Activated T-cell treated with anti-CD3 and anti-CD28 coated beads for 24 hours (primary cell): ENCODE measurements around the gene RAD51.
"Not testable (repeated sequence)": the region's sequence is repeated elsewhere in the genome, so short reads cannot be mapped to it uniquely, and the experiment has no call there.

ENCODE experiments used
- DNase-seq: peaks from one replicate; pipeline ENCODE4 v3.0.0-alpha.2; 2020; ENCODE audit warnings: low read depth

Gene RAD51

DNA sequence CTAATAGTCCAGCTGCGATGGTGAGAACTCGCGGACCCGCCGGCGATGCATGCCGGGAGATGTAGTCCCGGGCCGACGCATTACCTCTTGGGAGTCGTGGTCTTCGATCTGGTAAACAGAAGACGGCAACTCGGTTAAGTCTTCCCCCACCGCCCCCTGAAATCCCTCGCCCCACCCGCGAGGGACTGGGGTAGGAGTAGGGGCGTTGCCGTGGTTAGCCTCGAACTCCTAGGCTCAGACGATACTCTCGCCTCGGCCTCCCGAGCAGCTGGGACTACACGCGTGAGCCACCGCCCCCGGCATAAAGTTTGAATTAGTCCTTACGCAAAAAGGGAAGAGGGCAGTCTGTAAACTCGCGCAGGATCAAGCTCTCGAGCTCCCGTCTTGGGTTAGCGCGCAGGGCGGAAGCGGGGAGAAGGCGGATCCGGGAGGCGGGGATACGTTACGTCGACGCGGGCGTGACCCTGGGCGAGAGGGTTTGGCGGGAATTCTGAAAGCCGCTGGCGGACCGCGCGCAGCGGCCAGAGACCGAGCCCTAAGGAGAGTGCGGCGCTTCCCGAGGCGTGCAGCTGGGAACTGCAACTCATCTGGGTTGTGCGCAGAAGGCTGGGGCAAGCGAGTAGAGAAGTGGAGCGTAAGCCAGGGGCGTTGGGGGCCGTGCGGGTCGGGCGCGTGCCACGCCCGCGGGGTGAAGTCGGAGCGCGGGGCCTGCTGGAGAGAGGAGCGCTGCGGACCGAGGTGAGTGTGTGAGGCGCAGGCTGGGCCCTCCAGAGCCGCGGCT lies at the start of gene RAD51:
Gene RAD51, plus strand, starts transcription at position 487 of the 781 bp plus-strand sequence. CDS start 3,585 bp downstream, outside the sequence.
- DNase-seq, result peak; percentile 90

DNA sequence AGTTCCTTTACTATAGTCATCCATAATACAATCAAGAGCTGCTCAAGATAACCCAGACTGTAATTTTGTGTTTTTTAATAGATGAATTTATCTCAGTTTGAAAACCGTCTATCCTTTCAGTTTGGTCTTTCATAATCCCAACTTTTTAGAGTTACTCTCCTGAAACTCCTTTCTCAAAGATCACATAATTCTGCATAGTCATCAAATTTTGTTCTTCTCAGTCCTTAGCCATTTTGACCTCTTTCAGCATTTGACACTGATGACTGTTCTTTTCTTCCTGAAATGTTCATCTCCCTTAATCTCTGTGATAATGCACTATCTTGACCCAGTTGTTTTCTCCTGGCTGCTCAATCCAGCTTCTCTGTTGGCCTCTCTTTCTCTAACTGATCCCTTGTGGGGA lies 47.5 kb upstream of the RAD51 start:
- DNase-seq, result no peak

DNA sequence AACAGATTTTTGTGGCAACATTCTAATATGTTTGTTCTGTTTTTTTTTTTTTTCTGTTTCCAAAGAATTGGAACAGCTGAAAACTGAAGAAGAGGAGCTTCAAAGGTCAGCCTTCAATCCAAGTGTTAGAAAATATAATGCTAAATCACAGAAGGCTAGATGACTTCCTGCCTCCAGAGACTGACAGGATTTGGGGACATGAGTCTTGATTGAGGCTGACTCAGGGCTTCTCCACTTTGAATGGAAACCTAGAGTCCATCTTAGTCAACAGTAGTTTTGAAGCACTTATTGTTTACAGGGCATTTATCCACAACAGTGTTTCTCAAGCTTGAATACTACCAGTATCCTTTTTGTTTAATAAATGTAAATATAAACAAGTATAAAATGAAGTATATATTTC lies 44.5 kb upstream of the RAD51 start:
- no peak for DNase-seq

DNA sequence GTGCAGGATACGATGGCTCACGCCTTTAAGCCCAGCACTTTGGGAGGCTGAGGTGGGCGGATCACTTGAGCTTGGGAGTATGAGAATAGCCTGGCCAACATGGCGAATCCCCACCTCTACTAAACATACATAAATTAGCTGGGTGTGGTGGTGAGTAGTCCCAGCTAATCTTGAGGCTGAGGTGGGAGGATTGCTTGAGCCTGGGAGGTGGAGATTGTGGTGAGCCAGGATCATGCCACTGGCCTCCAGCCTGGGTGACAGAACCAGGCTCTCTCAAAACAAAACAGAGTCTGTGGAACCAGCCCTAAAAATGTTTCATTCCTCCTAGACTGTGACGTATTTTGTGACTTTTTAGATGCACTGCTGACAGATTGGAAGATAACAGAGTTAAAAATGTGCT lies 34.3 kb upstream of the RAD51 start:
- DNase-seq, result no peak

DNA sequence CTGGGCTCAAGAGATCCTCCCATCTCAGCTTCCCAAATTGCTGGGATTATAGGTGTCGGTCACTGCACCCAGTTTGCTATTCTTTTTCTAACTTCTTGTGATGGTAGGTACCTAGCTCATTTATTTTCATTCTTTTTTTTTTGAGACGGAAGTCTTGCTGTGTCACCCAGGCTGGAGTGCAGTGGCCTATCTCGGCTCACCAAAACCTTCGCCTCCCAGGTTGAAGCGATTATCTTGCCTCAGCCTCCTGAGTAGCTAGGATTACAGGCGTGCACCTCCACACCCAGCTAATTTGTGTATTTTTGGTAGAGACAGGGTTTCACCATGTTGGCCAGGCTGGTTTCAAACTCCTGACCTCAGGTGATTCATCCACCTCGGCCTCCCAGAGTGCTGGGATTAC lies 30.1 kb upstream of the RAD51 start:
- DNase-seq, result no peak

DNA sequence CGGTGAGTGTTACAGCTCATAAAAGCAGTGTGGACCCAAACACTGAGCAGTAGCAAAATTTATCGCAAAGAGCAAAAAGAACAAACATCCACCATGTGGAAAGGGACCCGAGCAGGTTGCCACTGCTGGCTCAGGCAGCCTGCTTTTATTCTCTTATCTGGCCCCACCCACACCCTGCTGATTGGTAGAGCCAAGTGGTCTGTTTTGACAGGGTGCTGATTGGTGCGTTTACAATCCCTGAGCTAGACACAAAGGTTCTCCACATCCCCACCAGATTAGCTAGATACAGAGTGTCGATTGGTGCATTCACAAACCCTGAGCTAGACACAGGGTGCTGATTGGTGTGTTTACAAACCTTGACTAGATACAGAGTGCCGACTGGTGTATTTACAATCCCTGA lies 18.7 kb upstream of the RAD51 start:
- DNase-seq, result not testable (repeated sequence)

DNA sequence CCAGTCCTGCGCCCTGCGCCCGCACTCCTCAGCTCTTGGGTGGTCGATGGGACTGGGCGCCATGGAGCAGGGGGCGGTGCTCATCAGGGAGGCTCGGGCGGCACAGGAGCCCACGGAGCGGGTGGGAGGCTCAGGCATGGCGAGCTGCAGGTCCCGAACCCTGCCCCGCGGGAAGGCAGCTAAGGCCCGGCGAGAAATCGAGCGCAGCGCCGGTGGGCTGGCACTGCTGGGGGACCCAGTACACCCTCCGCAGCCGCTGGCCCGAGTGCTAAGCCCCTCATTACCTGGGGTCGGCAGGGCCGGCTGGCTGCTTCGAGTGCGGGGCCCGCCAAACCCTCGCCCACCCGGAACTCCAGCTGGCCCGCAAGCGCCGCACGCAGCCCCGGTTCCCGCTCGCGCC lies 18.1 kb upstream of the RAD51 start:
- DNase-seq, result not testable (repeated sequence)

DNA sequence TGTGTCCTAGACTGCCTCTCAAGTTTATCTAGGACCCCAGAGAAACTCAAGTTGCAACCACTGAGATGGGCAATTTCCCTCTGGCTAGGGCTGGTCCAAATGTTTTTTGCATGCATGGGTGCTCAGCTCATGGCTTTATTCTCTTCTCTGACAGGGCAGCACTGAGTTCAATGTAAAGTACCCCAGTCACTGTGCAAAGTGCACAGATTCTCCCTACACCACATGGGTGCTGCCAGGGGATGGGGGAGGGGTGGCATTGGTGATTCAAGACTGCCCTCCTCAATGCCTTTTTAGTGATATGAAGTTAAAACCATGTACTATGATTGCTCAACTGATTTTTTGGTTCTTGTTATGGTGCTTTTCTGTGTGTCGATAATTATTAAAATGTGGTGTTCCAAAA lies 14.8 kb upstream of the RAD51 start:
- no peak for DNase-seq

DNA sequence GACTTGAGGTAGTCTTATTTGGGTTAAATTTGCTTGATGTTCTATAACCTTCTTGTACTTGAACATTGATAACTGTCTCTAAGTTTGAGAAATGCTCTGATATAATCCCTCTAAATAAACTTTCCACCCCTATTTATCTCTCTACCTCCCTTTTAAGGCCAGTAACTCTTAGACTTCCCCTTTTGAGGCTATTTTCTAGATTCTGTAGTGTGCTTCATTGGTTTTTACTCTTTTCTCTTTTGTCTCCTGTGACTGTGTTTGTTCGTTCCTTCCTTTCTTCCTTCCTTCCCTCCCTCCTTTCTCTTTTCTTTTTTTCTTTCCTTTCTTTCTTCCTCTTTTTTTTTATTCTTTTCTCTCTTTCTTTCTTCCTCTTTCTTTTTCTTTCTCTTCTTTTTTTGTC lies 14.0 kb upstream of the RAD51 start:
- DNase-seq, result not testable (repeated sequence)

DNA sequence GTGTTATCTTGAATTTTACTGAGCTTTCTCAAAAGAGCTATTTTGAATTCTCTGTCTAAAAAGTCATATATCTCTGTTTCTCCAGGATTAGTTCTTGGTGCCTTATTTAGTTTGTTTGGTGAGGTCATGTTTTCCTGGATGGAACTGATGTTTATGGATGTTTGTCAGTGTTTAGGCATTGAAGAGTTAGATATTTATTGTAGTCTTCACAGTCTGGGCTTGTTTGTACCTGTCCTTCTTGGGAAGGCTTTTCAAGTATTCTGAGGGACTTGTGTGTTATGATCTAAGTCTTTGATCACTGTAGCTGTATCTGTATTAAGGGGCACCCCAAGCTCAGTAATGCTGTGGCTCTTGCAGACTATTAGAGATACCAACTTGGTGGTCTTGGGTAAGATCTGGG lies 10.6 kb upstream of the RAD51 start:
- DNase-seq, result no peak

DNA sequence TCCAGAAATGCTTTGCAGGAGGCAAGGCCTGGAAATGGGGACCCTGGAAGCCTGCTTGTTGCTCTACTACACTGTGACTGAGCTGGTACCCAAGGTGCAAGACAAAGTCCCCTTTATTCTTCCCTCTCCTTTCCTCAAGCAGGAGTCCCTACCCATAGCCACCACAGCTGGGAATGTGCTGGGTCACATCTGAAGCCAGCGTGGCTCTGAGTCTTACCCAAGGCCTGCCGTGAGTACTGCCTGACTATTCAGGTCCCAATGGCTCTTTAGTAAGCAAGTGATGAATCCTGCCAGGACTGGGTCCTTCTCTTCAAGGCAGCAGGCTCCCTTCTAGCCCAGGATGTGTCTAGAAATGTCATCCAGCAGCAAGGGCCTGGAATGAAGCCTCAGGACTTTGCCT lies 9.6 kb upstream of the RAD51 start:
- no peak for DNase-seq

DNA sequence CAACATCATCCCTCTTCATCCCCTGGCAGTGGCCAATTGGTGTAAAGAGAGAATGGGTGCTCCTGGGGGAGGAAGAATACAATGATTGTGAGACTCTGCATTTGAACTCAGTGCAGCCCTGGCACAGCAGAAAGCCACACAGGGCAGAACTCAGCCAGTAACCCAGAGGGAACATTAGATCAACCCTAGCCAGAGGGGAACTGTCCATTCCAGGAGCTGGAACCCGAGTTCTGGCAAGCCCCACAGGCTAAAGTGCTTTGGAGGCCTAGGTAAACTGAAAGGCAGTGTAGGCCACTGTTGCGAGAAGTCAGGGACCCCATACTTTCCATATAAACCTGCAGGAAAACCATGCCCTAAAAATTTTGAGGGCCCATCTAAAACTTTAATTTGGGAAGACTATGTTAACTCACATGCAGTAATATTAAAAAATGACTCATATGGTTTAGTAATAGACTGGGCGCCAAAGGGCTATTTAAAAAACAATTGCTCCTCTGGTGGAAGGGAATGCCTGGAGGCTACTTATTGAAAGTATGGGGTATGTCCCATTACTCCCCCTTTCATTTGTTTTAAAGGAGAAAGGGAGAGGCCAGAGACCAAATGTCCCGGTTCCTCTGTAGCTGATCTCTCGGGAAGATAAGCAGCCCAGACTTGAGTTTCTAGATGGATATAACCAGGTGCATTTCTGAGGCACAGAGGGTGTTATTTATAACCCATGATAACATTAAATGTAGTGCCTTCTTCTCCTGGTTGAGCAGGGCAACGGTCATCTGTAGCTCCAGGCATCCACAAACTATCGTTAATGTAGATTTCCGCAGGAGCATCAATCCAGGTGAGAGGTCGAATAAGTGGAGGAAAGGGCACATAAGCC lies 5.8 kb upstream of the RAD51 start:
- no peak for DNase-seq

DNA sequence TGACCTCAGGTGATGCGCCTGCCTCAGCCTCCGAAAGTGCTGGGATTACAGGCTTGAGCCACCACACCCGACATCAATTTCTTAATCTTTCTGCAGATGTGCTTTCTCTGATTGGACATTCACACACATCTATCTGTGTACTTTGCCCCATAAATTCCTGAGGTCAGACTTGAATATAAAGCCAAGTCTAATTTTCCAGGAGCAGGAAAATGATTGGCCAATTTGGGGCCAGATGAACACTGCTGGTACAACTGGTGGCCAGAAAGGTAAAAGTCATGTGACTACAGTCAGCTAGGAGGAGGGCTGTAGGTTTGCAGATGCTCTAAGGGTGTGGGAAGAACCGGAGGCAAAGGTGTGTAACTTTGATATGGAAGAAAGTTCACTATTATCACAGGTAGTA lies 3.2 kb upstream of the RAD51 start:
- no peak for DNase-seq

DNA sequence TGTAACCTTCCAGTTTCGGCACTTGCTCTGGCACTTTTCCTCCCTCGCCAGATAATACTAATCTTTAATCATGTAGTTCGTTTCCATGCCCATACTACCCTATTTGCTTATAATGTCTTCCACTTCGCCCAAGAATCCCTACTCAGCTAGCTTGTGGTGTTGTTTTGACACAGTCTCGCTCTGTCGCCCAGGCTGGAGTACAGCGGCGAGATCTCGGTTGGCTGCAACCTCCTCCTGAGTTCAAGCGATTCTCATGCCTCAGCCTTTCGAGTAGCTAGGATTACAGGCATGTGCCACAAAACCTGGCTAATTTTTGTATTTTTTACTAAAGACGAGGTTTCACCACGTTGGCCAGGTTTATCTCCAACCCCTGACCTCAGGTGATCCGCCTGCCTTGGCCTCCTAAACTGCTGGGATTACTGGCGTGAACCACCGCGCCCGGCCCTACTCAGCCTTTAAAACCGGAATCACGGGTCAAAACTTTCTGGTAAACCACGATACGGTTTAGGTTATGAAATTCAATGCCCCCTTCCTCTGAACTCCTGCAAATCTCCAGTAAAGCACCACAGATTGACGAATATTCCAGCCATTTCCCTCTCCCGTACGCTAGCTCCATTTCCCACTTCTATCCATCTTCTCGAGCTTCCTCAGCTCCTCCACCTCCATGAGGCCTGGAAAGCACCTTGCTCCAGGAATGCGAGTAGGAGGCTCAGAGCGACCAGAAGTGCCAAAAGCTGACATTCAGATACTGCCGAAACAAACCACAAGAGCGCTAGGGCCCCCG lies 878 bp upstream of the RAD51 start:
- DNase-seq, result no peak

DNA sequence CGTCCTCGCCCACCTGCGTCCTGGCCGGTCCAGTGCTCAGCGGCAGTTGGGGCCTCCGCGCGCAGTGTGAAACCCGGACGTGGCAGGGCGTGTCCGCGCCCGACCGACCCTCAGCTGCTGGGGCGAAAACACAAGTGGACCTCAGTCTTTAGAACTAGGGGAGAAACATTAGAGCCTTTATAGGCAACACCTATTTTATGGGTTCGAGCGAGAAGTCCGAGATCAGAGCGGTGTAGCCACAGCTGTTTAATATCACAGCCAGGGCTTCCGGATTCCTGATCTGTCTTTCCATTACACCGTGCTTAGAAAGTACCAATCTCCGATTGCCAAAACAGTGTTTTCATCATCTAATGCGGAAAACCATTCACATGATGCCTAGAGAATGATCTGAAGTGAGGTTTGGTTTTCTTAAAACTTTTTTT lies 506 bp downstream of the RAD51 start:
- DNase-seq, result no peak

DNA sequence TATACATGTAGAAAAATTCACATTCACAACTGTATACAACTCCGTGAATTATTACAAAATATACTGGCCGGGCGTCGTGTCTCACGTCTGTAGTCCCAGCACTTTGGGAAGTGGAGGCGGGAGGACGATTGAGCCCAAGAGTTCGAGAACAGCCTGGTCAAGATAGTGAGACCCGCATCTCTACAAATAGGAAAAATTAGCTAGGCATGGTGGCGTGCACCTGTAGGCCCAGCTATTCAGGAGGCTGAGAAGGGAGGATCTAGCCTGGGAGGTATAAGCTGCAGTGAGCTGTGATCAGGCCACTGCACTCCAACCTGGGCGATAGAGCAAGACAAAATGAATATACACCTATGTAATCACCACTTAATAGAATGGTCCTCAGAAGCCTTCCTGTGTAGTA lies 1.3 kb downstream of the RAD51 start:
- no peak for DNase-seq

DNA sequence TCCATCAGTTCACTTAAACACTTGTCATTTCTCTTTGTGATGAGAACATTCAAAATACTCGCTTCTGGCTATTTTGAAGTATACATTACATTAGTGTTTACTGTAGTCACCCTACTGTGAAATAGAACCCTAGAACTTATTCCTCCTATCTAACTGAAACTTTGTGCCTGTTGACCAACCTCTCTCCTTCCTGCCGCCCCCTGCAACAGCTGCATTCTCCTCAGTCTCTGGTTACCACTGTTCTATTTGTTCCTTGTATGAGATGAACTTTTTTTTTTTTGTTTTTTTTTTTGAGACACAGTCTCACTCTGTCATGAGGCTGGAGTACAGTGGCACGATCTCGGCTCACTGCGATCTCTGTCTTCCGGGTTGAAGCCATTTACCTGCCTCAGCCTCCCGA lies 2.9 kb downstream of the RAD51 start:
- DNase-seq, result no peak

DNA sequence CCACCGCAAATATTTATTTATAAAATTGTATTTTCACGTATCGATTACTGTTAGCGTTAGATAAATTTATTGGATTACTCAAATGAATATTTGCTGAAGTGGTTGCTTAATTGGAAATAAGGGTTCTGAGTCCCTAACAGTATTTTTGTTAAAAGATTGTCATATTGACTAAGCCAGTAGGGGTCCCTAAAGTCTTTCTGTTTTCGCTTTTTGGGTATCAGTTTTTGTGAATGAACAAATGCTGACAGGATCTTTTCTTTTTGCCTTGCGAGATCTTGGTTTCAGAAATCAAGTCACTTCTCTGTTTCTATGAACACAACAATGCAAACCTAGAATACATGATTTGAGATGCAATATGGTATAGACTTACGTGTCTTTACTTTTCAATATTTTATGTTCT lies 7.1 kb downstream of the RAD51 start:
- DNase-seq, result no peak

DNA sequence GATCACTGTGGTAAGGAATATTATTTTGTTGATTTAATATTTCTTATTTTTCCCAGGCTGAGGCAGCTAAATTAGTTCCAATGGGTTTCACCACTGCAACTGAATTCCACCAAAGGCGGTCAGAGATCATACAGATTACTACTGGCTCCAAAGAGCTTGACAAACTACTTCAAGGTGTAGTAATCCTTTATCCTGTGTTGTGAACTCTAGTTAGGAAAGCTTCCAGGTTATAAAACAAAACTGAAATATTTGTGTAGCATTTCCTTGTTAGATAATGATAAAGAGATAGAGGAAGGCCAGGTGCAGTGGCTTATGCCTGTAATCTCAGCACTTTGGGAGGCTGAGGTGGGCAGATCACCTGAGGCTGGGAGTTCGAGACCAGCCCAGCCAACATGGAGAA lies 11.1 kb downstream of the RAD51 start:
- DNase-seq, result no peak

DNA sequence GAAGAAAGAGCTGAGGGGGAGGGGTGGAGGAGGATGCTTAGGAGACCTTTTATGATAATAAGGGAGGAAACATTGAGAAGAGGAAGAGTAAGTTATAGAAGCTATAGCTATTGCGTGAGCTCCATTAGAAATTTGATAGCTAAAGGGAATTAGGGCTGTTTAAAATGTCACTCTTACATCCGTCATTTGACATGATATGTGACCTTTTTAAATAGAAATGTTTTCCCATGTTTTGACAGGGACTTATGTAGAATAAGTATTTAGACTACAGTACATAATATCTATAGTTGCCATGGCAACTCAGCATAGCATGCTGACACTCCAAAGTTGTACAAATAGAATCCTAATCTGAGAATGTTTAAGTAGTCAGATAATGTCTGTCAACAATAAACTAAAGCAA lies 19.2 kb downstream of the RAD51 start:
- no peak for DNase-seq

DNA sequence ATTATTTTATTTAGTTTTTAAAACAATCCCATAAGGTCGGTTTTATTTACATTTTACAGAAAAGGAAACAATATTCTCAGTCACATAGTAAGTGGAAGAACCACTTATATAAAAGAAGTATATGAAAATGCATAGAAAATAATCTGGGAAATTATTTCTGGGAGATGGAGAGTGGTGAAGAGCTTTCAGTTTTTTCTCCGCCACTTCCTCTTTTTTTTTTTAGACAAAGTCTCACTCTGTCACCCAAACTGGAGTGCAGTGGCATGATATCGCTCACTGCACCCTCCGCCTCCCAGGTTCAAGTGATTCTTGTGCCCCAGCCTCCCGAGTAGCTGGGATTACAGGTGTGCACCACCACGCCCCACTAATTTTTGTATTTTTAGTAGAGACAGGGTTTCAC lies 21.2 kb downstream of the RAD51 start:
- DNase-seq, result no peak

DNA sequence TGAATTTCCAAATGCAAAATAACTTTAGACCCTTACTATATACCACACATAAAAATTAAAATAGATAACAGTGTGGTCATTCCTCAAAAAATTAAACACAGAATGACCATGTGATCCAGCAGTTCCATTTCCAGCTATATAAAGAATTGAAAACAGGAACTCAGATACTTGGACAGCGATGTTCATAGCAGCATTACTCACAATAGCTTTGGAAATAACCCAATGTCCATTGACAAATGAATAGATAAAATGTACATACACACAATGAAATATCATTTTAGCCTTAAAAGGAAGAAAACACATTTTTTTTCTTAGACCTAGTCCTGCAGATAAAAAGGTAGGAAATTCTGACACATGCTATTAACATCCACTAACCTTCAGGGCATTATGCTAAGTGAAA lies 26.7 kb downstream of the RAD51 start:
- no peak for DNase-seq

DNA sequence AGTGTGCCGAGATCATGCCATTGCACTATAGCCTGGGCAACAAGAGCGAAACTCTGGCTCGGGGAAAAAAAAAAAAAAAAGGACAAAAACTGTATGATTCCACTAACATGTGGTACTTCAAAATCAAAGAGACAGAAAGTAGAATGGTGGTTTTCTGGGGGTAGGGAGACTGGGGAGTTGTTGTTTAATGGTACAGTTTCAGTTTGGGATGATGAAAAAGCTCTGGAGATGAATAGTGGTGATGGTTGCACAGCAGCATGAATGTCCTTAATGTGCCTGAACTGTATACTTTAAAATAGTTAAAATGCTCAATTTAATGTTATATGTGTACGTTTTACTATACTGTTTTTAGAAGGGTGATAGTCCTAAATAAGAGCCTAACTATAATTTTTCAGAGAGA lies 27.4 kb downstream of the RAD51 start:
- DNase-seq, result no peak
